A673 (cell line): ENCODE results near the gene SEC61G.

Experiments
- CTCF ChIP-seq: fragments of 300-800, 200-600 bp; sonication (generic); conservative IDR thresholded peaks from 2 replicates; pipeline ENCODE4 v1.5.1; 2017; ENCODE audit warnings: low read depth, mild to moderate bottlenecking, antibody characterized with exemption, low read length, moderate library complexity, mixed read lengths
- EZH2 ChIP-seq: fragments of 200-600 bp; sonication (generic); IDR thresholded peaks from 2 replicates; pipeline ENCODE4 v1.6.1; 2017; ENCODE audit warnings: borderline replicate concordance, low read depth, mild to moderate bottlenecking, mixed read lengths, antibody characterized with exemption, low read length; ENCODE audit not compliant: poor library complexity, severe bottlenecking

- TF ChIP-seq CTCF, result no peak
- no peak for TF ChIP-seq EZH2
Measured at GRCh38 chr7:54780490-54780889, 21.5 kb upstream of the SEC61G start.
